MCF 10A (cell line): ENCODE measurements around the gene MDN1. TPM values are rescaled to one million over a fixed set of nuclear protein-coding genes. Genes with fewer than 3 reads are reported as not detected.
"Not testable (repeated sequence)": the region's sequence is repeated elsewhere in the genome, so short reads cannot be mapped to it uniquely, and the experiment has no call there.

Experiments used
- BruUV-seq: library from RNA; stranded (reverse); fragments of 400-500 nt; replicated peaks from 2 replicates; lab custom pipeline; 2021; lab: Mats Ljungman, UMichigan
- CTCF ChIA-PET: fragments of 300-600 bp; sonication (Branson Sonifier 250); formaldehyde crosslinking; extraction: SDS; loops from one replicate; lab custom pipeline; 2021; ENCODE audit warnings: antibody characterized with exemption, inconsistent platforms; lab: Yijun Ruan, JAX
- POLR2A ChIA-PET: fragments of 300-600, 350-650 bp; sonication (Branson Sonifier 250); formaldehyde crosslinking; extraction: SDS; loops from one replicate; lab custom pipeline; 2020; ENCODE audit warnings: antibody characterized with exemption, inconsistent platforms; lab: Yijun Ruan, JAX
- DNase-seq: peaks from one replicate; pipeline ENCODE4 v3.0.0-alpha.2; 2018; ENCODE audit not compliant: unreplicated experiment
- H3K27ac Mint-ChIP-seq: one replicate; pipeline ENCODE4 v1.8.0; 2022; ENCODE audit warnings: mild to moderate bottlenecking, low read depth, mixed read lengths; ENCODE audit not compliant: unreplicated experiment
- H3K27me3 Mint-ChIP-seq: one replicate; pipeline ENCODE4 v1.8.0; 2022; ENCODE audit warnings: mixed read lengths; ENCODE audit not compliant: insufficient read depth, unreplicated experiment
- H3K36me3 Mint-ChIP-seq: one replicate; pipeline ENCODE4 v1.8.0; 2022; ENCODE audit warnings: mild to moderate bottlenecking, moderate library complexity, mixed read lengths; ENCODE audit not compliant: insufficient read depth, unreplicated experiment
- H3K4me1 Mint-ChIP-seq: one replicate; pipeline ENCODE4 v1.8.0; 2022; ENCODE audit warnings: mixed read lengths; ENCODE audit not compliant: insufficient read depth, unreplicated experiment
- H3K4me3 Mint-ChIP-seq: one replicate; pipeline ENCODE4 v1.8.0; 2022; ENCODE audit warnings: mild to moderate bottlenecking, moderate library complexity, mixed read lengths; ENCODE audit not compliant: unreplicated experiment
- H3K9me3 Mint-ChIP-seq: one replicate; pipeline ENCODE4 v1.8.0; 2022; ENCODE audit warnings: mixed read lengths; ENCODE audit not compliant: unreplicated experiment
- intact Hi-C: fragments of 100-400 bp; cut with micrococcal nuclease; formaldehyde crosslinking; loops from 2 replicates; pipeline ENCODE4 v1.14.1; 2022
- total RNA-seq: library from RNA; stranded (reverse); gene quantifications from 2 replicates; pipeline ENCODE4 v1.2.3, GENCODE V29; 2022
- TF ChIP-seq, protein P1 (sequence below): fragments of 200-600 bp; IDR thresholded peaks from one replicate; pipeline ENCODE4 v1.8.0; 2022; ENCODE audit warnings: antibody characterized with exemption, mild to moderate bottlenecking; ENCODE audit not compliant: unreplicated experiment

MDN1 gene
- total RNA-seq, 1 experiment from 2014 or later: 39.2 TPM

DNA sequence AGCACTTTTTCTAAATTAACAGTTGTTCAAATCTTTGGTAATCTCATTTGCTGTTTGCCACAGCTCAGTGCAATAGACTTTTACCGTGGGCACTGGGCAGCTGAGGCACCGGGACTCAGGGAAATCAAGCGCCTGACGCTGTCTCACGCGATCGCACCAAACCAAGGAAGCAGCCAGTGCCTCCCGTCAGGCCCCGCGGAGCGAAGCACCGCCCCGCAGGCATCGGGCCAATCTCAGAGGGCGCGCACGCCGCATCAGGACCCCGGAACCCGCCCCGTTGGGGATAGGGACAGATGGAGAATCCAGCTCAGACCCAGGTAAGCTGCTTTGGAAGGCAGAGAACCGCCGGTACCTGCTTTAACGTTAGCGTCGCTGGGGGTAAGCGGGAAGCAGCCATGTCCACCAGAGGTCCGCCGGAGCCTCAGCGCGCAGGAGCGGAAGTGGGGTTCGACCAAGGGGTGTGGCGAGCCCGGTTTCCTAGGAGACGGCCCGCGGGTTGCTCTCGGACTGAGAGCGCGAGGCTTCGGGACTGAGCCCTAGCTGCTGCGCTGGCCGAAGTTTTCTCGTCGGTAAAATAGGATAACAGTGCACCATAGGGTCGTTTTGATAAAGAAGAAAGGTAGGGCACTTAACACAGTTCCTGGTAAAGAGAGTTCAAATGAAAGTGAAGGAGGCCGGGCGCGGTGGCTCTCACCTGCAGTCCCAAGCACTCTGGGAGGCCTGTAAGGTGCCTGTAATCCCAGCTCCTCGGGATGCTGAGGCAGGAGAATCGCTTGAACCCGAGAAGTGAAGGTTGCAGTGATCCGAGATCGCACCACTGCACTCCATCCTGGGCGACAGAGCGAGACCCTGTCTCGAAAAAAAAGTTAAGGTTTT is 181.0 kb downstream of the MDN1 start, which contains the start of gene LYRM2:
TSS of gene LYRM2 (minus strand) at position 428 of the 876 bp plus-strand sequence. CDS start at position 397, 31 bp downstream.
- H3K27ac Mint-ChIP-seq: peak within 1 kb of the TSS; percentile 92
- BruUV-seq: TSS peak; percentile 59
- intact Hi-C loops: no loop called here
- POLR2A ChIA-PET: interaction anchor here (0.6 to 3.0 kb wide), 30 partner anchors 8 to 761 kb away, joined by 3 to 13 read pairs (median 4); partner anchors contain the start of genes ANKRD6, CASP8AP2, MDN1 and PM20D2
- CTCF ChIA-PET: interaction anchor here (0.6 to 2.6 kb wide), 10 partner anchors 26 to 287 kb away, joined by 3 to 15 read pairs (median 4); partner anchors contain the start of gene ANKRD6
- H3K4me1 Mint-ChIP-seq: peaks cover 16% of the 10 kb centered on the region
- H3K9me3 Mint-ChIP-seq: no peaks in the 10 kb centered on the region
- peak; percentile 95 for DNase-seq
- H3K36me3 Mint-ChIP-seq: peaks cover 74% of the 10 kb centered on the region
- TF ChIP-seq, protein P1, sequence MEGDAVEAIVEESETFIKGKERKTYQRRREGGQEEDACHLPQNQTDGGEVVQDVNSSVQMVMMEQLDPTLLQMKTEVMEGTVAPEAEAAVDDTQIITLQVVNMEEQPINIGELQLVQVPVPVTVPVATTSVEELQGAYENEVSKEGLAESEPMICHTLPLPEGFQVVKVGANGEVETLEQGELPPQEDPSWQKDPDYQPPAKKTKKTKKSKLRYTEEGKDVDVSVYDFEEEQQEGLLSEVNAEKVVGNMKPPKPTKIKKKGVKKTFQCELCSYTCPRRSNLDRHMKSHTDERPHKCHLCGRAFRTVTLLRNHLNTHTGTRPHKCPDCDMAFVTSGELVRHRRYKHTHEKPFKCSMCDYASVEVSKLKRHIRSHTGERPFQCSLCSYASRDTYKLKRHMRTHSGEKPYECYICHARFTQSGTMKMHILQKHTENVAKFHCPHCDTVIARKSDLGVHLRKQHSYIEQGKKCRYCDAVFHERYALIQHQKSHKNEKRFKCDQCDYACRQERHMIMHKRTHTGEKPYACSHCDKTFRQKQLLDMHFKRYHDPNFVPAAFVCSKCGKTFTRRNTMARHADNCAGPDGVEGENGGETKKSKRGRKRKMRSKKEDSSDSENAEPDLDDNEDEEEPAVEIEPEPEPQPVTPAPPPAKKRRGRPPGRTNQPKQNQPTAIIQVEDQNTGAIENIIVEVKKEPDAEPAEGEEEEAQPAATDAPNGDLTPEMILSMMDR: no peak
- H3K27me3 Mint-ChIP-seq: no peaks in the 10 kb centered on the region
- H3K4me3 Mint-ChIP-seq: peak within 1 kb of the TSS; percentile 76

DNA sequence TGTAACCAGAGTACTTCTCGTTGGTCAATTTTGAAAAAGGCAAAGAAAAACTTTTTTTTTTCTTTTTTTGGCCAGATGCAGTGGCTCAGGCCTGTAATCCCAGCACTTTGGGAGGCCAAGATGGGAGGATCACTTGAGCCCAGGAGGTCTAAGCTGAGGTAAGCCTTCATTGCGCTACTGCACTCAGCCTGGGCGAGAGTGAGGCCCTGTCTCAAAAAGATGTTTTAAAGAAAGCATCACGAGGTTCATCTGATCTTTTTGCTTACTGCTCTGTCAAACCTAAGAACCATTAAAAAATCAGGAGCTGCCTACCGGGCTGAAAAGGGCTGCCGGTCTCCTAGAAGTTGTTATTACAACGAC is 181.7 kb downstream of the MDN1 start:
- BruUV-seq: no TSS peak
- TF ChIP-seq, protein P1: no peak
- Mint-ChIP-seq H3K4me1 (peaks cover 11% of the 10 kb centered on the region), H3K36me3 (peaks cover 73% of the 10 kb centered on the region), H3K27me3 (no peaks in the 10 kb centered on the region), H3K9me3 (no peaks in the 10 kb centered on the region), H3K27ac (peak overlapping the region; percentile 92), H3K4me3 (peak overlapping the region; percentile 76)
- CTCF ChIA-PET: interaction anchor here (0.6 to 2.6 kb wide), 9 partner anchors 25 to 287 kb away, joined by 3 to 15 read pairs (median 4); partner anchors contain the start of gene ANKRD6
- no peak for DNase-seq
- POLR2A ChIA-PET: interaction anchor here (0.6 to 3.0 kb wide), 22 partner anchors 14 to 761 kb away, joined by 3 to 11 read pairs (median 4); partner anchors contain the start of genes ANKRD6, CASP8AP2, MDN1 and PM20D2
- intact Hi-C loops: no loop called here

DNA sequence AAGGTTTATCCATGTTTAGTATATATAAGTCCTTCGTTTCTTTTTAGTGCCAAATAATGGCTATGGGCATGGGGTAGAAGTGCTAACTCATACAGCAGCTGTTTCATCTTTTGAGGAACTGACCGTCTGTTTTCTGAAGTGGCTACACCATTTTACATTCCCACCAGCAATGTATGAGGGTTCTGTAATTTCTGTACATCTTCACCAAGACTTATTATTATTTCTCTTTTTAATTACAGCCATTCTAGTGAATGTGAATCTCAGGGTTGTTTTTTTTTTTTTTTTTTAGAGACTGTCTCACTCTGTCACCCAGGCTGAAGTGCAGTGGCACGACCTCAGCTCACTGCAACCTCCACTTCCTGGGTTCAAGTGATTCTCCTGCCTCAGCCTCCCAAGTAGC is 183.2 kb downstream of the MDN1 start:
- CTCF ChIA-PET: interaction anchor here (0.6 kb wide), 1 partner anchor 114 kb away, joined by 4 read pairs; no protein-coding TSS in a partner anchor
- H3K27me3 Mint-ChIP-seq, H3K9me3 Mint-ChIP-seq, H3K27ac Mint-ChIP-seq, intact Hi-C loops, BruUV-seq, DNase-seq, POLR2A ChIA-PET, H3K4me3 Mint-ChIP-seq: not testable (repeated sequence)
- H3K36me3 Mint-ChIP-seq: peaks cover 73% of the 10 kb centered on the region
- peaks cover 11% of the 10 kb centered on the region for H3K4me1 Mint-ChIP-seq

DNA sequence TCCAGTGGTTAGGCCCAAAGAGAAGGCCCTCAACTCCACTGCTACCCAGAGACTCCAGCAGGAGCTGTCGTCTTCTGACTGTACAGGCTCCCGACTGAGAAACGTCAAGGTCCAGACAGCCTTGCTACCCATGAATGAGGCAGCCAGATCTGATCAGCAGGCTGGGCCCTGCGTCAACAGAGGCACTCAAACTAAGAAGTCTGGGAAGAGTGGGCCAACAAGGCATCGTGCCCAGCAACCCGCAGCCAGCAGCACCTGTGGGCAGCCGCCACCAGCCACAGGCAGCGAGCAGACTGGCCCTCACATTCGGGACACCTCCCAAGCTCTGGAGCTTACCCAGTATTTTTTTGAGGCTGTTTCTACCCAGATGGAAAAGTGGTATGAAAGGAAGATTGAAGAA is 189.1 kb downstream of the MDN1 start:
- DNase-seq: no peak
- H3K36me3 Mint-ChIP-seq: peaks cover 26% of the 10 kb centered on the region
- H3K27ac Mint-ChIP-seq: no peak overlapping the region
- BruUV-seq: no TSS peak
- intact Hi-C loops: no loop called here
- POLR2A ChIA-PET: interaction anchor here (1.6 kb wide), 1 partner anchor 8 kb away, joined by 4 read pairs; the partner anchor contains the start of gene LYRM2
- H3K4me3 Mint-ChIP-seq: no peak overlapping the region
- CTCF ChIA-PET: interaction anchor here (2.0 kb wide), 1 partner anchor 21 kb away, joined by 11 read pairs; no protein-coding TSS in a partner anchor
- TF ChIP-seq, protein P1: no peak
- H3K27me3 Mint-ChIP-seq: no peaks in the 10 kb centered on the region
- no peaks in the 10 kb centered on the region for H3K9me3 Mint-ChIP-seq
- H3K4me1 Mint-ChIP-seq: no peaks in the 10 kb centered on the region
